Mesodermal cell (in vitro differentiated cells): ENCODE data around the gene ERN1. TPM values are rescaled to one million over a fixed set of nuclear protein-coding genes. Genes with fewer than 3 reads are reported as not detected.
"Not testable (repeated sequence)": the region's sequence is repeated elsewhere in the genome, so short reads cannot be mapped to it uniquely, and the experiment has no call there.

ENCODE experiments used
- H3K27ac ChIP-seq: 2 replicates; pipeline ENCODE4 v1.7.0; 2013; ENCODE audit warnings: mild to moderate bottlenecking, low read depth, low read length, moderate library complexity; ENCODE audit not compliant: severe bottlenecking
- H3K36me3 ChIP-seq: 2 replicates; pipeline ENCODE4 v1.7.1; 2013; ENCODE audit warnings: mild to moderate bottlenecking, low read length, moderate library complexity; ENCODE audit not compliant: control insufficient read depth, insufficient read depth
- H3K4me1 ChIP-seq: one replicate; pipeline ENCODE4 v1.7.1; 2013; ENCODE audit warnings: mild to moderate bottlenecking, low read length; ENCODE audit not compliant: insufficient read depth, control insufficient read depth, poor library complexity, severe bottlenecking
- H3K4me3 ChIP-seq: 2 replicates; pipeline ENCODE4 v1.7.0; 2013; ENCODE audit warnings: low read length, control low read depth, mild to moderate bottlenecking; ENCODE audit not compliant: insufficient read depth, poor library complexity, severe bottlenecking; ENCODE audit errors: extremely low read depth
- H3K9me3 ChIP-seq: 2 replicates; pipeline ENCODE4 v1.7.1; 2013; ENCODE audit warnings: mild to moderate bottlenecking, low read length, moderate library complexity; ENCODE audit not compliant: control insufficient read depth
- WGBS, 2 experiments: methylation state at CpG; one replicate each; pipeline ENCODE4 v1.1.5; 2013; ENCODE audit warnings: missing lambda C conversion rate in 2 of 2; ENCODE audit not compliant: insufficient coverage in 2 of 2; 5-methylcytosine and 5-hydroxymethylcytosine counted together
- polyA plus RNA-seq, 2 experiments: library from polyadenylated mRNA; stranded (reverse); fragments of 50-300 nt; gene quantifications; one replicate each; pipeline ENCODE4 v1.2.3, GENCODE V29; 2013

The ERN1 gene
- polyA plus RNA-seq (2013, experiment 1 of 2): 4.1 TPM
- 4.7 TPM for polyA plus RNA-seq (2013, experiment 2 of 2)

DNA sequence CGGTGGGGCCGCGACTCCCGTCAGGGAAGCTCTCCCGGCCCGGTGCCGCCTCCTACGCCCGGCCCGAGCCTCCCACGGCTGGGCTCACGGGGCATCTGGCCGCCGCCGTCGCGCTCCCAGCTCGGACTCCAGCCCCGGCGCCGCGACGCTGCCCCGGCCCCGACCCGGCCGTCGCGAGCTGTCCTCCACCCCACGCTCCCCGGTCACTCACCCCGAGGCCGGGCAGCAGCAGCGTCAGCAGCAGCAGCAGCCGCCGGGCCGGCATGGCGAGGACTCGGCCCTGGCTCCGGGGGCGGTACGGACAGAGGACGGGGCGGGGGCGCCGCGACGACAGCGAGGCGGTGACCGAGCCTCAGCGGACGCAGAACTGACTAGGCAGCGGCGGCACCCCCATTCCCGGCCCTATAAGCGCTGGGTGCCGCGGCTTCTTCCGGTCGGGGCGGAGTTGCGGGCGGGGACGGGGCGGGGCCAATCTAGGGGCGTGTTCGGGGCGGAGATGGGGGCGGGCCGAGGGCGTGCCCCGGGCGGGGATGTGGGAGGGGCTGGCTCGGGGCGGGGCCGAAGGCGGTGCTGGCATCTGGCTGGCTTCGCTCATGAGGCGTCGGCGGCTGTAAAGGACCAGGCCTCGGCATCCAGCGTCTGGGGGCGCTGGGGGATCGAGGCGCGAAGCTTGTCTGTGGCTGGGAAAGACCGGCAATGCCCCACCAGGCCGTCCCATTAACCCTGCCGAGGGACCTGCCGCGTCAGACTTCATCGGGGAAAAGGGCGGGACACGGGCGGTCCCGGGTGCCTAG is at the start of gene ERN1:
Gene ERN1, minus strand, starts transcription at position 380 of the 794 bp plus-strand sequence. Its CDS starts 115 bp downstream, at position 265.
- peak within 1 kb of the TSS; percentile 67 for H3K4me3 ChIP-seq
- 1% methylated on average over 64 to 70 of the region's 98 CpGs for WGBS, 2 experiments
- peak within 1 kb of the TSS; percentile 67 for H3K27ac ChIP-seq
- no peaks in the 10 kb centered on the region for H3K4me1 ChIP-seq
- H3K9me3 ChIP-seq: no peaks in the 10 kb centered on the region
- no peaks in the 10 kb centered on the region for H3K36me3 ChIP-seq

GRCh38 chr17:64179024-64179423 is 49.1 kb upstream of the ERN1 start:
- H3K27ac ChIP-seq, H3K4me3 ChIP-seq, H3K36me3 ChIP-seq, H3K4me1 ChIP-seq, H3K9me3 ChIP-seq: not testable (repeated sequence)
- 83 to 100% methylated on average over 2 to 3 of the region's 4 CpGs for WGBS, 2 experiments

- H3K4me1 ChIP-seq: no peaks in the 10 kb centered on the region
- H3K9me3 ChIP-seq: no peaks in the 10 kb centered on the region
- no peak overlapping the region for H3K27ac ChIP-seq
- no peak overlapping the region for H3K4me3 ChIP-seq
- peaks cover 7% of the 10 kb centered on the region for H3K36me3 ChIP-seq
- 79 to 90% methylated on average over 5 to 6 of the region's 9 CpGs for WGBS, 2 experiments
Observed at GRCh38 chr17:64178011-64178825, 48.3 kb upstream of the ERN1 start.

- WGBS, 2 experiments: 90 to 97% methylated on average over 5 of the region's 7 CpGs
- no peak overlapping the region for H3K27ac ChIP-seq
- H3K4me1 ChIP-seq: no peaks in the 10 kb centered on the region
- no peaks in the 10 kb centered on the region for H3K9me3 ChIP-seq
- H3K4me3 ChIP-seq: no peak overlapping the region
- peaks cover 7% of the 10 kb centered on the region for H3K36me3 ChIP-seq
Observed at GRCh38 chr17:64177311-64178010, 47.5 kb upstream of the ERN1 start.

- Histone ChIP-seq H3K36me3 (peaks cover 7% of the 10 kb centered on the region), H3K9me3 (no peaks in the 10 kb centered on the region), H3K27ac (no peak overlapping the region), H3K4me1 (no peaks in the 10 kb centered on the region), H3K4me3 (no peak overlapping the region)
Observed at GRCh38 chr17:64176556-64176955, 46.6 kb upstream of the ERN1 start.

- Histone ChIP-seq H3K36me3 (peaks cover 7% of the 10 kb centered on the region), H3K4me1 (peaks cover 3% of the 10 kb centered on the region), H3K9me3 (no peaks in the 10 kb centered on the region), H3K27ac (no peak overlapping the region), H3K4me3 (no peak overlapping the region)
- WGBS, 2 experiments: 95 to 98% methylated on average over 5 of the region's 7 CpGs
Observed at GRCh38 chr17:64174686-64175456, 44.9 kb upstream of the ERN1 start.

- 100% methylated on average over 1 of the region's 3 CpGs; no CpG with 5 or more reads in 1 of the 2 experiments for WGBS, 2 experiments
- H3K27ac ChIP-seq: no peak overlapping the region
- no peaks in the 10 kb centered on the region for H3K9me3 ChIP-seq
- H3K36me3 ChIP-seq: peaks cover 3% of the 10 kb centered on the region
- no peak overlapping the region for H3K4me3 ChIP-seq
- H3K4me1 ChIP-seq: peaks cover 3% of the 10 kb centered on the region
Observed at GRCh38 chr17:64173646-64174045, 43.7 kb upstream of the ERN1 start.

GRCh38 chr17:64172510-64172909 is 42.6 kb upstream of the ERN1 start:
- Histone ChIP-seq H3K4me3 (no peak overlapping the region), H3K4me1 (peaks cover 3% of the 10 kb centered on the region), H3K36me3 (peaks cover 3% of the 10 kb centered on the region), H3K9me3 (no peaks in the 10 kb centered on the region), H3K27ac (no peak overlapping the region)
- WGBS, 2 experiments: 88 to 92% methylated on average over 2 of the region's 3 CpGs

- WGBS, 2 experiments: 94 to 96% methylated on average over 6 of the region's 8 CpGs
- Histone ChIP-seq H3K4me3 (no peak overlapping the region), H3K9me3 (no peaks in the 10 kb centered on the region), H3K27ac (no peak overlapping the region), H3K4me1 (peaks cover 3% of the 10 kb centered on the region), H3K36me3 (peaks cover 7% of the 10 kb centered on the region)
Observed at GRCh38 chr17:64171041-64171440, 41.1 kb upstream of the ERN1 start.

- Histone ChIP-seq H3K36me3 (peaks cover 8% of the 10 kb centered on the region), H3K9me3 (no peaks in the 10 kb centered on the region), H3K4me3 (no peak overlapping the region), H3K4me1 (peaks cover 3% of the 10 kb centered on the region), H3K27ac (no peak overlapping the region)
- 81 to 83% methylated on average over 3 to 4 of the region's 4 CpGs for WGBS, 2 experiments
Observed at GRCh38 chr17:64170286-64170685, 40.3 kb upstream of the ERN1 start.
